ENCODE measurements around the gene CD81. TPM values are rescaled to one million over a fixed set of nuclear protein-coding genes. Genes with fewer than 3 reads are reported as not detected.
"Not testable (repeated sequence)": the region's sequence is repeated elsewhere in the genome, so short reads cannot be mapped to it uniquely, and the experiment has no call there.

Gene CD81, protein sequence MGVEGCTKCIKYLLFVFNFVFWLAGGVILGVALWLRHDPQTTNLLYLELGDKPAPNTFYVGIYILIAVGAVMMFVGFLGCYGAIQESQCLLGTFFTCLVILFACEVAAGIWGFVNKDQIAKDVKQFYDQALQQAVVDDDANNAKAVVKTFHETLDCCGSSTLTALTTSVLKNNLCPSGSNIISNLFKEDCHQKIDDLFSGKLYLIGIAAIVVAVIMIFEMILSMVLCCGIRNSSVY
- 618 TPM for total RNA-seq

- ATAC-seq (peak; percentile 61), DNase-seq (ENCODE audit: low spot score) (peak; percentile 79)
- intact Hi-C loops (cut with DNase I): loop anchor here (5.0 kb wide), 1 partner anchor 70 kb away; no protein-coding TSS in a partner anchor
These were observed at the start of gene CD81 for GRCh38 chr11:2376751-2377451. Gene CD81 (plus strand): TSS chr11:2377310. CDS start chr11:2377550, 240 bp downstream.

- DNase-seq (ENCODE audit: low spot score): no peak
- ATAC-seq: no peak
These were observed 49.1 kb upstream of the CD81 start for GRCh38 chr11:2328021-2328420.

DNA sequence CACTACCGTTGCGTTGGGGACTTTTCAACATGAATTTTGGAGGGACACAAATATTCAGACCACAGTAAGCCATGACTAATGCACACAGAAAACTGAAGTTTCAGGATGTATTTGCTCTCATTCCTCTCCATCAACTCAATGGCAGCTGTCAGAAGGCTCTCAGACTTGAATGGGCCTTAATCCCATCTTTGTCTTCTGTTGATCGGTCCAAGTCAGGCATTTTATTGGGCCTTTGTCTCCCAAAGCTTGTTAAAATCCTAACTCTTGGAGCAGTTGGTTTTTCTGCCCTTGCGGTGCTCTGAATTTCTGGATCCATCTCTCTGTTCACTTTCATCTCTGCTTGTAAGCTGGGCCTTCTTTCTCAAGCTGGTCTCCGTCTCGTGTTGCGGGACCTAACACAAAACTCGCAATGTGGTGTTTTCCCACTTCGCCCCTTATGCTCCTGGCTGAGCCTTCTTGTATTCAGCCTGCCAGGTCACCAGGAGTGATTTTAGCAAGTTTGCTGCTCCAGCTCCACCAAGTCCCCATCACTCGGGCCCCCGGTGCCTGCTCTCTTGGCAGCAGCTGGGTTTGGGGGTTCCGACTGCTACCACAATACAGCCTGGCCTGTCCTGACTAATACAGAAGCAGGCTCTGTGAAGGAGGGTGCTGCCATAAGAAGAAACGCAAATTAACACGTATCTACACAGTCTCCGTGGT is 48.3 kb upstream of the CD81 start:
- no peak for ATAC-seq
- no peak for DNase-seq (ENCODE audit: low spot score)
- intact Hi-C loops (cut with DNase I): no loop called here

More at GRCh38 chr11:2328021-2328420, 49.1 kb upstream of the CD81 start:
- intact Hi-C loops (cut with DNase I): no loop called here

DNA sequence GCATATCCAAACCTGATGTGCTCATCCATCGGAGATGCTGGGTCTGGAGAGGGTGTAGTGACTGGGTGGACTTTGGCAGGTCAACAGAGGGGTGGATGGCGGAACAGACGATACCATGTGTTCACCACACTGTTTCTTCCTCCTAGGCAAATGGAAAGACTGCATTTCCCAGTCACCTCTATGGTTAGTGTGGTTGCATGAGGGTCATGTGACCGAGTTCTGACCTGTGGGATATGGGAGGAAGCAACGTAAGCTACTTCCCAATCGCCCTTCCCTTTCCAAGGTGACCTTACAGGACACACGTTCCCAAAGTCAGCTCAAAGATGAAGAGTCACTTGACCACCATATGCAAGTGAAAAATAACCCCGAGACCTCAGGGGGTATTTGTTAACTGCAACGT is 47.6 kb upstream of the CD81 start:
- DNase-seq (ENCODE audit: low spot score) (no peak), ATAC-seq (no peak)
- intact Hi-C loops (cut with DNase I): no loop called here

GRCh38 chr11:2330696-2331095 is 46.4 kb upstream of the CD81 start:
- DNase-seq (ENCODE audit: low spot score) (no peak), ATAC-seq (no peak)
- intact Hi-C loops (cut with DNase I): no loop called here

DNA sequence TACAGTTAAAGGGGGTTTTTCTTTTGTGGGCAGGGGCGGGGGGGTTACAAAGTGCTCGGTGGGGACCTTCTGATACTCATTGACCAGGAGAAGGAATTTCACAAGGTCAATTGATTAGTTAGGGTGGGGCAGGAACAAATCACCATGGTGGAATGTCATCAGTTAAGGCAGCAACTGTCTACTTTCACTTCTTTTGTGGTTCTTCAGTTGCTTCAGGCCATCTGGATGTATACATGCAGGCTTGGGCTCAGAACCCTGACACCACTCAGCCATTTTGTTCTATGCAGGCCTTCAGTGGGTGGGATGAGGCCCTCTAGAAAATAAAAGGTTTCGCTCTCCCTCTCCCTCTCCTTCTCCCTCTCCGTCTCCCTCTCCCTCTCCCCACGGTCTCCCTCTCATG is 45.7 kb upstream of the CD81 start:
- ATAC-seq: no peak
- intact Hi-C loops (cut with DNase I): no loop called here
- DNase-seq (ENCODE audit: low spot score): no peak

GRCh38 chr11:2332569-2332968 is 44.5 kb upstream of the CD81 start:
- ATAC-seq: not testable (repeated sequence)

DNA sequence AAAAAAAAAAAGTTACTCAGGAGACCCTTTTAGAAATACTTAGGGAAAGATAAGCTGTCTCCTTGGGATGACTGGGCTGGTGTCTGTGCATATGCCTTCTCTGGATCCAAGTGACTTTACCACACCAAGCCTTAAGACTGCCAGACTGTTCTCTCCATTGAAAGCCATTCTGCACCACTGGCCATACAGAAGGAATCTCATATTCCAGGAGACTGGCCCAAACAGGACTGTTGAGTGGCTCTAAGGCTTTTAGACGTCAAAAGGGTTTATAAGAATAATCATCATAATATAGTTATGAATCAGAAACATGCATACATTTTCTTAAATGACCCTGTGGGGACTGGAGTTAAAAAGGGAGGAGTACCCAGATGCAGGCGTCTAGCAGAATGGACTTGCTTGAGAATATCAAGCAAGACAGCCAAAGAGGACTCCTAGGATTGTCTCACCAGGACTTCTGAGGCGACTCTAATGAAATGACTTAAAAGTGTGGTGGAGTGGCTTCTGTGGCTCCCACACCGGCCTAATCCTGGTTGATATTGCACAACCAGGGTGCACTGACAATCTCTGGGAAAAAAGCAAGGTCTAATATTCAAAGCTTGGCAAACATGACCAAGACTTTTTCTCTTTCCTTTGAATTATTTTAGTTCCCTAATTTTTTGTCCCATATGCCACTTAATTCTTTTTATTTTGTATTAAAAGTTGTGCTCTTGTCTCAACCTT is 43.5 kb upstream of the CD81 start:
- DNase-seq (ENCODE audit: low spot score); intact Hi-C loops (cut with DNase I); ATAC-seq: not testable (repeated sequence)

More at GRCh38 chr11:2332569-2332968, 44.5 kb upstream of the CD81 start:
- DNase-seq (ENCODE audit: low spot score); intact Hi-C loops (cut with DNase I): not testable (repeated sequence)

DNA sequence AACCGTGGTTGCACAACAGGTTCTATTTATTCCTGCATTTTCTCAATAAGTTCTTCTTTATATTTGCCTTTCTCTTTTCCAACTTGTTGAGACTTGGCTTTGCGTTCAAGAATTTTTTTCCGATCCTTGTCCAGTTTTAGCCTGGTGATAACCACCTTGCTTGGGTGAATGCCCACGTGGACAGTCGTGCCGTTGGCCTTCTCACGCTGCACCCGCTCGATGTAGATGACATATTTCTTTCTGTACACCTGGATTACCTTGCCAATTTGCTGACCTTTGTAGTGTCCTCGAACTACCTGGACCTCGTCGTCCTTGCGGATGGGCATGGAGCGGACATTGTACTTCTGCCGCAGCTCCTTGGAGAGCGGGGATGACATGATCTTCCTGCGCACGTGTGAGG is 41.8 kb upstream of the CD81 start:
- ATAC-seq; DNase-seq (ENCODE audit: low spot score); intact Hi-C loops (cut with DNase I): not testable (repeated sequence)

- intact Hi-C loops (cut with DNase I); ATAC-seq; DNase-seq (ENCODE audit: low spot score): not testable (repeated sequence)
These were observed 38.4 kb upstream of the CD81 start for GRCh38 chr11:2338760-2339159.

GRCh38 chr11:2342557-2342956 is 34.6 kb upstream of the CD81 start:
- intact Hi-C loops (cut with DNase I): no loop called here
- DNase-seq (ENCODE audit: low spot score): no peak
- ATAC-seq: no peak

DNA sequence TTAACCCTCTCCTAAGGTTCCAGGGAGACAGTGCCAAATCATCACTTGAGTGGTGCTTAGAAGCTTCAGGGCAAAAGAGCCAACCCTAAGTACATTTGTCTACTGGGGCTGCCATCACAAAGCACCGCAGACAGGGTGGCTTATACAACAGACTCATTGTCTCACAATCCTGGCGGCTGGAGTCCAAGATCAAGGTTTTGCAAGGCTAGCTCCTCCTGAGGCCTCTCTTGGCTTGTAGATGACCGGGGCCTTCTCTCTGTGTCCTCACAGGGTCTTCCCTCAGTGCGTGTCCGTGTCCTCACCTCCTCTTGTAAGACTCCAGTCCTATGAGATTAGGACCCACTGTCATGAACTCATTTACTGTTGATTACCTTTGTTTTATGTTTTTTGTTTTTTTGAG is 34.1 kb upstream of the CD81 start:
- peak; percentile 47 for DNase-seq (ENCODE audit: low spot score)
- peak; percentile 91 for ATAC-seq
- intact Hi-C loops (cut with DNase I): no loop called here

- DNase-seq (ENCODE audit: low spot score): no peak
- intact Hi-C loops (cut with DNase I): no loop called here
- ATAC-seq: no peak
These were observed 33.6 kb upstream of the CD81 start for GRCh38 chr11:2343502-2343901.

GRCh38 chr11:2345050-2345449 is 32.1 kb upstream of the CD81 start:
- no peak for DNase-seq (ENCODE audit: low spot score)
- no peak for ATAC-seq
- intact Hi-C loops (cut with DNase I): no loop called here

- intact Hi-C loops (cut with DNase I): no loop called here
- no peak for DNase-seq (ENCODE audit: low spot score)
- no peak for ATAC-seq
These were observed 31.1 kb upstream of the CD81 start for GRCh38 chr11:2346014-2346413.

GRCh38 chr11:2346586-2347307 is 30.4 kb upstream of the CD81 start:
- intact Hi-C loops (cut with DNase I): no loop called here
- no peak for DNase-seq (ENCODE audit: low spot score)
- ATAC-seq: no peak

- DNase-seq (ENCODE audit: low spot score): no peak
- no peak for ATAC-seq
- intact Hi-C loops (cut with DNase I): no loop called here
These were observed 29.7 kb upstream of the CD81 start for GRCh38 chr11:2347308-2347830.

DNA sequence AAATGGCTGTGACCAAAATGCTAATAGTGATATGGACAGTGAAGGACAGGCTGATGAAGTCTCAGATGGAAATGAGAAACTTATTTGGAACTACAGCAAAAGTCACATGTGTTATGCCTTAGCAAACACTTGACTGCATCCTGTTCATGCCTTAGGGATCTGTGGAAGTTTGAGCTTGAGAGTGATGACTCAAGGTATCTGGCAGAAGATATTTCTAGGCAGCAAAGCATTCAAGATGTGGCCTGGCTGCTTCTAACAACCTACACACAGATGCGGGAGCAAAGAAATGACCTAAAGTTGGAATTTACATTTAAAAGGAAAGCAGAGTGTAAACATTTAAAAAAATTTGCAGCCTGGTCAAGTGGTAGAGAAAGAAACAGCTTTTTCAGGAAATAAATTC is 28.1 kb upstream of the CD81 start:
- intact Hi-C loops (cut with DNase I): no loop called here
- ATAC-seq: no peak
- no peak for DNase-seq (ENCODE audit: low spot score)

Measured in sciatic nerve (tissue), 2 donors.